Measurements from ENCODE around the gene GPT2.

- TF ChIP-seq CTCF (IDR thresholded peaks at IDR 0.05) (no peak), EP300 (IDR thresholded peaks at IDR 0.05) (no peak), POLR2A (IDR thresholded peaks at IDR 0.05) (no peak), POLR2AphosphoS5 (IDR thresholded peaks at IDR 0.05) (no peak)
Measured at GRCh38 chr16:46922239-46922638, 38.1 kb downstream of the GPT2 start.
